Thyroid gland (tissue), 4 donors: ENCODE results near the gene SALL3. TPM values are rescaled to one million over a fixed set of nuclear protein-coding genes. Genes with fewer than 3 reads are reported as not detected.
"Not testable (repeated sequence)": the region's sequence is repeated elsewhere in the genome, so short reads cannot be mapped to it uniquely, and the experiment has no call there.

Source experiments
- DNase-seq, 2 donors: peaks; one replicate each; pipeline ENCODE4 v3.0.0-alpha.2; 2019
- H3K27ac ChIP-seq, 3 donors: fragments of 200-600 bp; sonication (generic); 1 replicate in 2 of 3; 2 replicates in 1 of 3; pipeline ENCODE4 v1.5.1; 2016 to 2019; ENCODE audit warnings: mild to moderate bottlenecking in 1 of 3, moderate library complexity in 1 of 3
- H3K27me3 ChIP-seq: fragments of 200-600 bp; sonication (generic); one replicate; pipeline ENCODE4 v1.5.1; 2019
- H3K36me3 ChIP-seq, 2 donors: fragments of 200-600 bp; sonication (generic); one replicate each; pipeline ENCODE4 v1.5.1; 2016 to 2019
- H3K4me1 ChIP-seq, 2 donors: fragments of 200-600 bp; sonication (generic); one replicate each; pipeline ENCODE4 v1.5.1; 2017 to 2019
- H3K4me3 ChIP-seq, 3 donors: fragments of 200-600 bp; sonication (generic); replicated peaks in 1 of 3; 1 replicate in 2 of 3; 2 replicates in 1 of 3; pipeline ENCODE4 v1.5.1; 2016; ENCODE audit warnings: mild to moderate bottlenecking in 1 of 3
- H3K9me3 ChIP-seq: fragments of 200-600 bp; sonication (generic); one replicate; pipeline ENCODE4 v1.5.1; 2017
- POLR2A ChIP-seq, 2 donors: fragments of 450-650 bp; IDR thresholded peaks; one replicate each; pipeline ENCODE4 v1.6.1; 2017; ENCODE audit warnings: antibody characterized with exemption in 2 of 2, mild to moderate bottlenecking in 2 of 2, moderate library complexity in 1 of 2
- WGBS, 2 donors: methylation state at CpG; one replicate each; pipeline ENCODE4 v1.1.5; 2017; 5-methylcytosine and 5-hydroxymethylcytosine counted together
- intact Hi-C: fragments of 100-400 bp; cut with DNase I; formaldehyde crosslinking; loops from one replicate; pipeline ENCODE4 v1.15.1; 2023
- total RNA-seq, 4 donors: library from RNA; depleted of rRNA; stranded (reverse); fragments of >200 nt; gene quantifications; one replicate each; pipeline ENCODE4 v1.2.3, GENCODE V29; 2016
- TF ChIP-seq, protein P1 (sequence below), 6 experiments: fragments of 200-600 bp in 3 of 6; fragments of 450-650 bp in 3 of 6; sonication (generic) in 3 of 6; IDR thresholded peaks; one replicate each; pipeline ENCODE4 v1.5.1; 2016 to 2019; ENCODE audit warnings: antibody characterized with exemption in 6 of 6, mild to moderate bottlenecking in 2 of 6, inconsistent platforms in 1 of 6, moderate library complexity in 1 of 6

SALL3 gene
- total RNA-seq, 4 donors from 2014 or later, result 0.11 to 0.13 TPM; not detected in 2

DNA sequence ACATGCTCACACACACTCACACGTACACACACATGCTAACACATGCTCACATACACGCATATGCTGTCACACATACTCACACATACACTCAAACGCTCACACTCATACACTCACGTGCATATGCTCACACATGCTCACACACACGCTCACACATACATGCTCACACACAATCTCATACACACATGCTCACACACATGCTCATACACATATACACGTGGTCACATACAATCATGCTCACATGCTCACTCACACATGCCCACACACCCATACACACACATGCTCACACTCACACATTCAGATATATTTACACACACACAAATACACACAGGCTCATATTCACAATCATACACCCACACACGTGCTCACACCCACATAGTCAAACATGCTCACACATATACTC is 17.5 kb upstream of the SALL3 start:
- no peak for DNase-seq
- TF ChIP-seq POLR2A (IDR thresholded peaks at IDR 0.05), result no peak
- TF ChIP-seq, protein P1, sequence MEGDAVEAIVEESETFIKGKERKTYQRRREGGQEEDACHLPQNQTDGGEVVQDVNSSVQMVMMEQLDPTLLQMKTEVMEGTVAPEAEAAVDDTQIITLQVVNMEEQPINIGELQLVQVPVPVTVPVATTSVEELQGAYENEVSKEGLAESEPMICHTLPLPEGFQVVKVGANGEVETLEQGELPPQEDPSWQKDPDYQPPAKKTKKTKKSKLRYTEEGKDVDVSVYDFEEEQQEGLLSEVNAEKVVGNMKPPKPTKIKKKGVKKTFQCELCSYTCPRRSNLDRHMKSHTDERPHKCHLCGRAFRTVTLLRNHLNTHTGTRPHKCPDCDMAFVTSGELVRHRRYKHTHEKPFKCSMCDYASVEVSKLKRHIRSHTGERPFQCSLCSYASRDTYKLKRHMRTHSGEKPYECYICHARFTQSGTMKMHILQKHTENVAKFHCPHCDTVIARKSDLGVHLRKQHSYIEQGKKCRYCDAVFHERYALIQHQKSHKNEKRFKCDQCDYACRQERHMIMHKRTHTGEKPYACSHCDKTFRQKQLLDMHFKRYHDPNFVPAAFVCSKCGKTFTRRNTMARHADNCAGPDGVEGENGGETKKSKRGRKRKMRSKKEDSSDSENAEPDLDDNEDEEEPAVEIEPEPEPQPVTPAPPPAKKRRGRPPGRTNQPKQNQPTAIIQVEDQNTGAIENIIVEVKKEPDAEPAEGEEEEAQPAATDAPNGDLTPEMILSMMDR (IDR thresholded peaks at IDR 0.05), result no peak
- intact Hi-C loops, result no loop called here
- no peak overlapping the region for H3K27ac ChIP-seq
- WGBS, 2 donors, result 84 to 89% methylated on average over 7 of the region's 7 CpGs
- H3K4me1 ChIP-seq, result no peaks in the 10 kb centered on the region
- H3K4me3 ChIP-seq, result no peak overlapping the region
- no peaks in the 10 kb centered on the region for H3K36me3 ChIP-seq
- no peaks in the 10 kb centered on the region for H3K9me3 ChIP-seq
- no peaks in the 10 kb centered on the region for H3K27me3 ChIP-seq

DNA sequence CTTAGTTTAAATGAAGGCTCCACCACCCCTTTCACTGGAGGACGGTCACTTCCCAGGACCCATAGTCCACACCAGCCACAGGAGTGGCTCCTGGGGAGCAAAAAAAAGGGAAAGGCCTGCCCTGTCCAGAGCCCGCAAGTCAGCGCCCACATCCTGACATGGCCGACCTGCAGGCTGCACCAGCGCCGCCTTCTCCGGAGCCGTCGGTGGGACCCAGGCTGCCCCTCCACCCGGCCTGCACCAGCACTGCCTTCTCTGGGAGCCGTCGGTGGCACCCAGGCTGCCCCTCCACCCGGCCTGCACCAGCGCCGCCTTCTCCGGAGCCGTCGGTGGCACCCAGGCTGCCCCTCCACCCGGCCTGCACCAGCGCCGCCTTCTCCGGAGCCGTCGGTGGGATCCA is 14.9 kb upstream of the SALL3 start:
- intact Hi-C loops, H3K36me3 ChIP-seq, H3K27me3 ChIP-seq, H3K4me1 ChIP-seq, H3K9me3 ChIP-seq, DNase-seq, H3K4me3 ChIP-seq, H3K27ac ChIP-seq: not testable (repeated sequence)
- 89 to 94% methylated on average over 23 to 24 of the region's 24 CpGs for WGBS, 2 donors

DNA sequence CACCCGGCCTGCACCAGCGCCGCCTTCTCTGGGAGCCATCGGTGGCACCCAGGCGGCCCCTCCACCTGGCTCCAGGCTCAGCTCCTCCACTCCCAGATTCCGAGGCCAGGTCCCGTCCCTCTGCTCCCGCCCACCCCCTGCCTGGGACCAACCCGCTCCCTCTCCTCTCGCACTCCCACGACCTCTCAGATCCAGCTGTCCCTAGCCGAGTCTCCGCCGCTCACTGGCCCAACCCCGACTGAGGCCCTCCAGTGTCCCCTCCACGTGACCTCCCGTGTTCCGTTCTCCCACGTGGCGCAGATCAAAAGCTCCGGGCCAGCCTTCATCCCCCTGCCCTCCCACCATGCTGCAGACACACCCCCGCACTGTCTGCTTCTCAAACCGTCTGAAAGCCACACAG is 14.4 kb upstream of the SALL3 start:
- Histone ChIP-seq H3K4me3 (no peak overlapping the region), H3K27ac (no peak overlapping the region), H3K4me1 (no peaks in the 10 kb centered on the region), H3K9me3 (no peaks in the 10 kb centered on the region), H3K36me3 (no peaks in the 10 kb centered on the region), H3K27me3 (no peaks in the 10 kb centered on the region)
- WGBS, 2 donors, result 83 to 86% methylated on average over 23 of the region's 23 CpGs
- intact Hi-C loops, result no loop called here
- DNase-seq, result no peak
- TF ChIP-seq, protein P1 (IDR thresholded peaks at IDR 0.05), result no peak
- no peak for TF ChIP-seq POLR2A (IDR thresholded peaks at IDR 0.05)

DNA sequence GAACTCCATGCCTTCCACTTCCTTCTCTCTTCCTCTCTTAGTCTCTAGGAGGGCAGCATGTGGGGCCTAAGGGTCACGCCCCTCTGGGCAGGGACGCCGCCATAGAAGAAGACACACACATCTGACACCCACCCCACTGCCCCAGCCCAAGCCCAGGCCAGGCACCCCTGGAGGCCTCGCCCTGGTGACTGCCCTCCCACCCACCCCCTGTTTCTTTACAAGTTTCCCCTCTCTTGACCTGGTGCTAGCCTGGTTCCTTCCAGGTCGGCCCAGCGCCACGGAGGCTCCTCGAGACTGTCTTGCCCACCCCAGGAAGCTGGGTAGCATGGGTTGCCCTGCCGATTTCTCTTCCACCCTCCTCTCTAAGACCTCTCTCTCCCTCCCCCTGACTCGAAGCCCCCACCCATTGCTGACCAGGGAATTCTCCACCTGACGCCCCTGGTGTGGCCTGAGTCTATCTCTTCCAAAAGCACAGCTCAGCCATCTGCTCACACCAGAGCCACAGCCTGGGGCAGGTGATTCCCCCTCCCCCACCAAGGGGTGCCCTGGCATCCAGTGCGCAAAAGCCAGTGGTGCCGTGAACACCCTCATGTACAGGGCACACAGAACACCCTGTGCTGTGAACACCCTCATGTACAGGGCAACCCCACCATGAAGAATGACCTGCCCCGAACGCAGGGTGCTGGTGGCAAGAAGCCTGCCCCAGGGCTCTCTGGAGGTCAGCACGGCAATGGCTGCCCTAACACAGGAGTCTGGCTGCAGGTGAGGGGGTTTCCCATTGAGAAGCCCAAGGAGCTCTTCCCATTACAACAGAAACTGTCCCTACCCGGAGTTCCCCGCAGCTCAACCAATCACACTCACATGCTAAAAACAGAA is 13.5 kb upstream of the SALL3 start:
- Histone ChIP-seq H3K4me1 (no peaks in the 10 kb centered on the region), H3K27ac (no peak overlapping the region), H3K36me3 (no peaks in the 10 kb centered on the region), H3K27me3 (no peaks in the 10 kb centered on the region), H3K4me3 (no peak overlapping the region), H3K9me3 (no peaks in the 10 kb centered on the region)
- 88 to 93% methylated on average over 13 to 17 of the region's 18 CpGs for WGBS, 2 donors
- intact Hi-C loops, result no loop called here
- no peak for TF ChIP-seq POLR2A (IDR thresholded peaks at IDR 0.05)
- TF ChIP-seq, protein P1 (IDR thresholded peaks at IDR 0.05), result no peak
- DNase-seq, result no peak

DNA sequence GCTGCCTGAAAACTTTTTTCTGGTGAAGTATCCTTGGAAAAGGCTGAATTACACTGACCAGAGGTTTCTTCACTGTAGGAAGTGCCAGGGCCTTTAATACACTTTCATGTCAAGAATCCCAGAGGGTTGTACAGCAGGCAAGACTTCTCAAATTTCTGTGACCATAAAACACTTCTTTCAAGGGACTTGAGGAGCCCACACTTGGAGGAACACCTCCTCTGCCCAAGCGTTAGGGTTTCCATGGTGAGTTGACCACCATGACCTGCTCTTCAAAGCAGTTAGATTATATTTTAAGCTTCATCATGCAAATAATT is 12.9 kb upstream of the SALL3 start:
- 44 to 56% methylated on average over 1 of the region's 1 CpG for WGBS, 2 donors
- intact Hi-C loops, result no loop called here
- H3K27me3 ChIP-seq, result no peaks in the 10 kb centered on the region

More for the DNA sequence above, 12.9 kb upstream of the SALL3 start:
- Histone ChIP-seq H3K36me3 (no peaks in the 10 kb centered on the region), H3K27ac (no peak overlapping the region), H3K9me3 (no peaks in the 10 kb centered on the region), H3K4me3 (no peak overlapping the region), H3K4me1 (no peaks in the 10 kb centered on the region)
- DNase-seq, result no peak
- TF ChIP-seq, protein P1 (IDR thresholded peaks at IDR 0.05), result no peak
- TF ChIP-seq POLR2A (IDR thresholded peaks at IDR 0.05), result no peak
